GM19025 (cell line): ENCODE measurements around the gene CCNYL1.

ENCODE experiments used
- ATAC-seq: cut with Tn5 transposase; IDR thresholded peaks from one replicate; pipeline ENCODE4 v1.9.1; 2021; ENCODE audit warnings: mild to moderate bottlenecking, low read depth, moderate library complexity; ENCODE audit not compliant: unreplicated experiment

The CCNYL1 gene

DNA sequence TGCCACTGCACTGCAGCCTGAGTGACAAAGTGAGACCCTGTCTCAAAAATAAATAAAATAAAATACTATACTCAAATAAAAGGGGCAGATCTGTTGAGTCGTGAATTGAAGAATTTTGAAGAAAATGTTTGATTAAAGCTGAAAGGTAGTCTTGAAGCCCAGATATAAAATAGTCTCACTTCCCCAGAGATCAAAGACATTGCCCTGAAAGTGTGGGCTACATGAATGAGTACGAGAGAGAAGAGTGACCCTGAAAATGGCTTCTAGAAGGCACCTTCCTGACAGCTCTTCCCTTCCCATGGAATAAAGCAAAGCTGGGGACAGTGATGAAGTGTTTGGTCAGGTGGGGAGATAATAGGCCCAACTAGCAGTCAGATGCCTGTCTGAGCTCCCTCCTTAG, 72.1 kb downstream of the CCNYL1 start:
- no peak for ATAC-seq

DNA sequence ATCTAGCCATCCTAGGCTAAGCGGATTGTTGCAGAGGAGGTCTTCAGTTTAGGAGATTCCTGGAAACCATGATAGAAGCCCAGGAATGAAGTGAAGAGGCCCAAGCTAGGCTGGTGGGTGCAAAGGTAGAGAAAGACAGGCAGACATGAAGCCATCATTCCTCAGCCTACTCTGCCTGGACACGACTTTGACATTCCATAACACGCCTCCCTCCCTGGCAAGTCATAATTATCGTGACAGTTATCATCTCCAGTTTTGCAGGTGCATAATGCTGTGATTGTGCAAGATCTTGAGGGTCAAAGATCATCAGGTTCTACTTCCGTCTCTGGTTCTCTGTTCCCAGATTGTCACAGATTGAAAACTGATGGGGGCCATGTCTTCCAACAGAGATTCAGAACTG, 73.5 kb downstream of the CCNYL1 start:
- ATAC-seq: no peak

DNA sequence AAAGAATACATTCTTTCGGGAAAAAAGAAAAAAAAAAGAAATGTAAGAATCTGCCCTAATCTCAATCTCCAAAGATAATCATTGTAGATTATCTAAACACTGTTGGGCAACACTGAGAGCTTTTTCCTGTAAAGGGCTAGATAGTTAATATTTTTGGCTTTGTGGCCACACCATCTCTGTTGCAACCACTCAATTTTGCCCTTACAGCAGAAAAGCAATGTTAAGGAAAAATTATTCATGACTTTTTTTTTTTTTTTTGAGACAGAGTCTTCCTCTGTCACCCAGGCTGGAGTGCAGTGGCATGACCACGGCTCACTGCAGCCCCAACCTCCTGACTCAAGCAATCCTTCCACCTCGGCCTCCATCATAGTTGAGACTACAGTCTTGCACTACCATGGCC, 75.6 kb downstream of the CCNYL1 start:
- no peak for ATAC-seq

DNA sequence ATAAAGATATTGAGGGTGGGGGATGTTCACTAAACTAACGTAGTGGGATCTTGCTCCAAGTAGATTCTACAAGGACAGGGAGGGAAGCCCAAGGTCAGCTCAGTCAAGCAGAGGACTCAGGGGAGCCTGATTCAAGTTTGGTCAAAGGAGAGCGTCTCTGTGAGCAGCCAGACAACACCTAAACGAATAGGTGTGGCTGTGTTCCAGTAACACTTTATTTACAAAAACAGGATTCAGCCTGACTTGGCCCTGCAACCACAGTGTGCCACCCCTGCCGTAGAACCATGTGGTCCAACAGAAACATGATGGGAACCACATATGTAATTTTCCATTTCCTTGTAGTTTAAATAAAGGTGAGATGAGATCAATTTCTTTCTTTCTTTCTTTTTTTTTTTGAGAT, 76.4 kb downstream of the CCNYL1 start:
- no peak for ATAC-seq

DNA sequence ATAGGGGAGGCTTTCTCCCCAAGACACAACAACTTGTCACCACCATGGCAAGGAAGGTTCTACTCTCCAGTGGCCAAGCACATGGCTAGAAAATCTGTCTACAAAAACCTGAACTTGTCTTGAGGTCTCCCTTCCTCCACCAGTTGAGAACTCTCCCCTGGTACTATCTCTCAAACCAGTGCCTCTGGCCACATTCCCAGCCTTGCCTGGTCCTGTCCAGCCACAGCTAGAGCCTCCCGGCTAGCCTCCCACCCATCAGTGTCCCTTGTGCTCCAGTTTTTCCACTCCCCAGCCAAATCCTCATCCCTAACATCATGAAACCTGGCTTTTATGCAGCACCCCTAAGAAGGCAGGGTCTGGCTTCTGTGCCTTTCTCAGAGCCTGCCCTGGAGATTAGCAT, 79.5 kb downstream of the CCNYL1 start:
- ATAC-seq: no peak

DNA sequence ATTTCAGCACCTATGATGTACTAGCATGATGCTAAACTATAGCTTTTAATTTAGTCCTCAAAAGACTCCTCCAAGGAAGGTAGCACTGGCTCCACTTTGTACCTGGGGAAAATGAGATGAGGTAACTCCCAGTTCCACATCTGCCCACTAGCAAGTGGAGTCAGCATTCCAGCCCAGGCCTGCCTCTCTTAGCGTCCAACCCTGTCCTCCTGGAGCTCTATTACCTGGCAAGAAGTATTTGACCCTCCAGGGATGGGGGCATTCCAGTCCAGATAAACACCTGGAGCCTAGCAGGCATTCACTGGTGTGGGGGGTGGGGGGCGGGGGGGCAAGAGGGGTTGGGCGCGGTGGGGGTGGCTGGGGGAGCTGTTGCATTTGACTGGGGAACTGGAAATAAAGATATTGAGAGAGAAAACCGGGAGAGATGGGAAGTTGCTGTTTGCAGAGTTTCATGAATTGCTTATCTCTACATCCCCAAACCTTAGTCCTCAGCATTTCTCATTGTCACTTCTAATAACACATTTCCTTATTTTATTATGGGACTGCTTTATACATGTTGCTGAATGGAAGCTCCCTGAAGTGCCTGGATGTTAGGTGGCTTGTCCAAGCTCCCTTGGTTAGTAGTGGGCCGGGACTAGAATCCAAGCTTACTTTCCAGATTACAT, 80.3 kb downstream of the CCNYL1 start:
- ATAC-seq: no peak

DNA sequence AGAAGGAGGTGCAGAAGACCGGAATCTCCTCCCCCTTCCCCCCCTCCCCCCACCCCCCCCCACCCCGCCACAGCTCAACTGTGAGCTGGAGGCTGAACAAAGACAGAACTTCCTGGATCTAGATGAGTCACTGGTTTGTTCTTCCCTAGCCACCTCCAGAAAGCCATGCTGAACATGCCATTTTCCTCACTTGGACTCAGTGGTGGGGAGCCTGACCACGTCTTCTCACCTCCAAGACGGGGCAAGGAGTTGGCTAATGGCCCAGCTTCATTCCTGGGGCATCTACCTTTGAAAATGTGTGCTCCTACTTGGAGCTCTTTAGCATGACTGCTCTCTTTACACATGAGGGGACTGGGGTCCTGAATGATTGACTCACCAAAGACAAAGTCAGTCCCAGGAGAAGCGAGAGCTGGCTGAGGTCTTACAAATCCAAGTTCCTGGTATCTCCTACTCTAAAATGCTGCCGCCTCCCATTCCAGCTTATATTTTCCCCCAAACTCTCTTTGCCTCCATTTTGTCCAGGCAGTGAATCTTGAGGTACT, 80.9 kb downstream of the CCNYL1 start:
- ATAC-seq: no peak

DNA sequence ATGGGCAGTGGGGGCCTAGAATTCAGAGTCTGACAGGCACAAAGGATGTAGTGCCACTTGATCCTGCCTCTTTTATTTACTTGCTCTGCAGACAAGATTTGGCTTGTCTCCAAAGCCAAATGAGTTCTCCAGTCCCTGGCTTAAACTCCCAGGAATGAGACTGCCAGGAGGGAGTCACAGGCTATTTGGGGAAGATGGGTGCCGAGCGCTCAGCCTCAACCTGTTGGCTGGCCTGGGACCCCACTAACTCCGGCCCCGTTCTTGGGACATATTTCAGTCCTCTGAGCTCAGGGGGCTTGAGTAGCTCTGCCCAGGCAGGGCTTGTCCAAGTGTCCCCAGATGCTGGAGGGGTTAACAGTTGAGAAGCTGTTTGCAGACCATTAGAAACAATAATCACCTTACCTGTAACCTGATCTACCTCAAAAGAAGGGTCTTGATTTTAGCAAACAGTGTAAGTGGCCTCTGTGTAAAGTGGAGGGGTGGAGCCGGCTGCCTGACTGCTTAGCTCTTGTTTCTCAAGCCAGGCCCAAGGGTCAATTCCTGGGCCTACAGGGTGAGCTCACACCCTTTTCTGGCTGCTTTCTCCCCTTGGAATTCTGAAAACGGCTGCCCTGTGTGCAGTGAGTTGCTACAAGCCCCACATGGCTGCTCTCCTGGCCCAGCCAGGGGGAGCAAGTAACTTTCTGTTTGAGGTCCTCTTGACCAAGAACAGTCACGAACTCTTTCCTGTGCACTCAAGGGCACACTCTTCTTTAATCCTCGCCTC, 85.3 kb downstream of the CCNYL1 start:
- ATAC-seq: no peak

DNA sequence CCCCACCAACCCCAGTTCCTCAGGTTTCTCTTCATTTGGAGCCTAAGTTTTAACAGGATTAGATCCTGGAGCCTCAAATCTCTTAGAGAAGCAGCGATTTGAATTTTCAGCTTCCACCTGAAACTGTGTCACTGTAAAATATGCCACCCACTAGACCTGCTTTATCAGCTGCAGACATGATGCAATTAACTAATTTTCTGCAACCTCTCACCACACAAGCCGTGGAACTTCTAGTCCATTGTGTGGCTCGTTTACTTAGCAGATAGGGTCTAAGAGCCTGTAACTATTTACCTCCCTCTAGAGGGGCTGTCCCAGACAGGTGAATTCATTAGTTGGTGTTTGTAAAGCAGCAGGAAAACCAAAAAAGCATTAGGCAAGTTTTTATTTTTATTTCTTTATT, 89.8 kb downstream of the CCNYL1 start:
- no peak for ATAC-seq

DNA sequence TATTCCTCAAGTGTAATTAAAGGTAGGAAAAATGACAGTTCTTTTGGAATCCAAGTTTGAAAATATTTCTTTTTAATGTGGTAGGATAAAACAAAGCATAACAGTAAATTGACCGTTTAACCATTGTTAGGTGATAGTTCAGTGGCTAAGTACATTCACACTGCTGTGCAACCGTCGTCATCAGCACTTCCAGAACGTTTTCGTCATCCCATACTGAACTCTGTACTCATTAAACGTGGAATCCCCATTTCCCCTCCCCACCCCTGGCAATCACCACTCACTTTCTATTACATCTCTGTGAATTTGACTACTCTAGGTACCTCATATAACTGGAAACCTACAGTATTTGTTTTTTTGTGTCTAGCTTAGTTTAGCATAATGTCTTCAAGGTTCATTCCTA, 91.2 kb downstream of the CCNYL1 start:
- ATAC-seq: no peak
